ENCODE measurements around the gene RTN4RL2. TPM values are rescaled to one million over a fixed set of nuclear protein-coding genes. Genes with fewer than 3 reads are reported as not detected.

The RTN4RL2 gene
- total RNA-seq, 1 donor = 0.36 TPM

DNA sequence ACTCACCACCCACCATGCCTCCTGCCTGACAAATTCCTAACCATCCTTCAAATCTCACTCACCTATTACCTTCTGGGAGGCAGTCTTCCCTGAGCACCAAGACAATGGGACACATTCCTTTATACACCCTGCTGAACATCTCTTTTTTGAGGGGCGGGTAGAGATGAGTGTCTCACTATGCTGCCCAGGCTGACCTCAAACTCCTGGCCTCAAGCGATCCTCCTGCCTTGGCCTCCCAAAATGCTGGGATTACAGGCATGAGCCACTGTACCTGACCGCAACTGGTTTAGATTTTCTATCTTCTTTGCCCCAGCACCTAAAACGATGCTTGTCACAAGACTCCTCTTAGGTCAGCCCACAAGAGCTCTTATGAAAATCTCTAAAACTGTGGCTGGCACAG, 63.1 kb downstream of the RTN4RL2 start:
- Histone ChIP-seq H3K36me3 (ENCODE audit: insufficient read depth, low read length) (peaks cover under 1% of the 10 kb centered on the region), H4K20me1 (ENCODE audit: insufficient read depth, low read length) (peaks cover 4% of the 10 kb centered on the region), H3K27ac (ENCODE audit: low read depth, low read length) (no peak overlapping the region), H3K9me3 (ENCODE audit: low read depth, low read length) (no peaks in the 10 kb centered on the region), H3K79me2 (ENCODE audit: insufficient read depth, low read length) (no peaks in the 10 kb centered on the region), H3K4me3 (ENCODE audit: insufficient read depth, low read length) (no peak overlapping the region), H2AFZ (ENCODE audit: low read length) (no peak overlapping the region), H3K4me2 (ENCODE audit: insufficient read depth, low read length) (no peak overlapping the region), H3K4me1 (ENCODE audit: insufficient read depth, low read length) (no peaks in the 10 kb centered on the region), H3K27me3 (ENCODE audit: insufficient read depth, low read length) (no peaks in the 10 kb centered on the region)
- no peak for DNase-seq (ENCODE audit: insufficient read length, low spot score, missing footprints)
- TF ChIP-seq, protein P1, sequence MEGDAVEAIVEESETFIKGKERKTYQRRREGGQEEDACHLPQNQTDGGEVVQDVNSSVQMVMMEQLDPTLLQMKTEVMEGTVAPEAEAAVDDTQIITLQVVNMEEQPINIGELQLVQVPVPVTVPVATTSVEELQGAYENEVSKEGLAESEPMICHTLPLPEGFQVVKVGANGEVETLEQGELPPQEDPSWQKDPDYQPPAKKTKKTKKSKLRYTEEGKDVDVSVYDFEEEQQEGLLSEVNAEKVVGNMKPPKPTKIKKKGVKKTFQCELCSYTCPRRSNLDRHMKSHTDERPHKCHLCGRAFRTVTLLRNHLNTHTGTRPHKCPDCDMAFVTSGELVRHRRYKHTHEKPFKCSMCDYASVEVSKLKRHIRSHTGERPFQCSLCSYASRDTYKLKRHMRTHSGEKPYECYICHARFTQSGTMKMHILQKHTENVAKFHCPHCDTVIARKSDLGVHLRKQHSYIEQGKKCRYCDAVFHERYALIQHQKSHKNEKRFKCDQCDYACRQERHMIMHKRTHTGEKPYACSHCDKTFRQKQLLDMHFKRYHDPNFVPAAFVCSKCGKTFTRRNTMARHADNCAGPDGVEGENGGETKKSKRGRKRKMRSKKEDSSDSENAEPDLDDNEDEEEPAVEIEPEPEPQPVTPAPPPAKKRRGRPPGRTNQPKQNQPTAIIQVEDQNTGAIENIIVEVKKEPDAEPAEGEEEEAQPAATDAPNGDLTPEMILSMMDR (IDR thresholded peaks at IDR 0.05; ENCODE audit: extremely low read depth, low read depth, low read length) = no peak

Small RNA genes within 50 kb of the gene (small RNA-seq; reads per million reads assigned to genes)
- gene RNA5SP341 = not detected

Other genes with a start within 250 kb of the RTN4RL2 start
- gene APLNR, start 223.3 kb upstream of the RTN4RL2 start, total RNA-seq = not detected in 2 replicates
- 71.6 and 74.6 TPM in 2 replicates for gene TNKS1BP1, start 135.6 kb upstream of the RTN4RL2 start, total RNA-seq
- gene SSRP1, start 124.6 kb upstream of the RTN4RL2 start, total RNA-seq = 55.4 and 58.0 TPM in 2 replicates
- gene P2RX3, start 122.2 kb upstream of the RTN4RL2 start, total RNA-seq = not detected in 2 replicates
- gene PRG3, start 79.4 kb upstream of the RTN4RL2 start, total RNA-seq = not detected in 2 replicates
- not detected in 2 replicates for gene PRG2, start 69.9 kb upstream of the RTN4RL2 start, total RNA-seq
- gene SLC43A3, start 33.4 kb upstream of the RTN4RL2 start, total RNA-seq = 51.4 and 61.0 TPM in 2 replicates
- 18.5 and 28.0 TPM in 2 replicates for gene SLC43A1, start 55.2 kb downstream of the RTN4RL2 start, total RNA-seq
- gene TIMM10, start 70.2 kb downstream of the RTN4RL2 start, total RNA-seq = 22.1 and 25.7 TPM in 2 replicates
- not detected in 2 replicates for gene SMTNL1, start 77.1 kb downstream of the RTN4RL2 start, total RNA-seq
- gene UBE2L6, start 107.1 kb downstream of the RTN4RL2 start, total RNA-seq = 61.3 and 65.9 TPM in 2 replicates
- 31.5 and 47.7 TPM in 2 replicates for gene SERPING1, start 137.2 kb downstream of the RTN4RL2 start, total RNA-seq
- gene YPEL4, start 189.4 kb downstream of the RTN4RL2 start, total RNA-seq = 0.59 and 0.72 TPM in 2 replicates
- gene CLP1, start 197.2 kb downstream of the RTN4RL2 start, total RNA-seq = 15.2 and 15.6 TPM in 2 replicates
- gene ZDHHC5, start 207.6 kb downstream of the RTN4RL2 start, total RNA-seq = 48.3 and 48.9 TPM in 2 replicates